Measurements from ENCODE around the gene WDR18. TPM values are rescaled to one million over a fixed set of nuclear protein-coding genes. Genes with fewer than 3 reads are reported as not detected.

The WDR18 gene
- total and polyA plus RNA-seq, 2 of the 4 experiments (the other 2 are of a cell fraction) = 37.1 to 56.9 TPM

DNA sequence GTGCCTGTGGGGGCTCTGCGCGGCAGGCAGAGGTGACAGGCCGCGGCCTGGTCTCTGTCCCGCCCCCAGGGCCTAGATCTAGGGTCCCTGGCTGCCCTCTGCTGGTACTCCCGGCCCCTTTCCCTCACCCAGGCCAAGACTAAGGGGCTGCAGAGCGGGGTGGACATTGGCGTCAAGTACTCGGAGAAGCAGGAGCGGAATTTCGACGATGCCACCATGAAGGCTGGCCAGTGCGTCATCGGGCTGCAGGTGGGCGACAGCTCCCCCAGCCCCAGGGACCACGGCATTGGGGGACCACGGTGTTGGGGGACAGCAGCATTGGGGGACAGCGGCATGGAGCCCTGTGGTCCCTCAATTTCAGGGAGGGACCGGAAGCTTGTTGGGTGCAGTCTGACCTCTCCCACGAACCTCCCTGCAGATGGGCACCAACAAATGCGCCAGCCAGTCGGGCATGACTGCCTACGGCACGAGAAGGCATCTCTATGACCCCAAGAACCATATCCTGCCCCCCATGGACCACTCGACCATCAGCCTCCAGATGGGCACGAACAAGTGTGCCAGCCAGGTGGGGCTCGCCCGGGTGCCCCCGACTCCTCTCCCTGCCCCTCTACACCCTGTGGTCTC, 52.0 kb downstream of the WDR18 start:
- Histone ChIP-seq H3K36me3 (ENCODE audit: control insufficient read depth, insufficient read depth, low read length) (peaks cover 52% of the 10 kb centered on the region), H4K91ac (ENCODE audit: insufficient read depth, low read depth, low read length) (no peak overlapping the region), H3K27me3 (ENCODE audit: control insufficient read depth, insufficient read depth, low read length) (no peaks in the 10 kb centered on the region), H3K9ac (ENCODE audit: low read depth, low read length) (no peak overlapping the region), H2BK5ac (ENCODE audit: low read depth, low read length, poor library complexity, severe bottlenecking) (no peak overlapping the region), H3K9me3 (ENCODE audit: control insufficient read depth, insufficient read depth, low read length) (no peaks in the 10 kb centered on the region), H3K4me2 (ENCODE audit: low read depth, low read length) (no peak overlapping the region), H3K56ac (ENCODE audit: extremely low read depth, insufficient read depth, low read length) (no peak overlapping the region), H3K14ac (replicated peaks; ENCODE audit: low read depth, low read length) (no peak overlapping the region), H3K27ac (ENCODE audit: insufficient read depth, low read length) (no peak overlapping the region), H4K5ac (ENCODE audit: low read depth, low read length) (no peak overlapping the region), H3K4ac (ENCODE audit: low read depth, low read length) (no peak overlapping the region), H4K20me1 (ENCODE audit: insufficient read depth, low read length) (peaks cover 73% of the 10 kb centered on the region), H2AFZ (replicated peaks; ENCODE audit: low read length, poor library complexity) (no peak overlapping the region), H3K79me1 (ENCODE audit: low read depth in 1 of 2, low read length in 2 of 2) (peaks cover 11 to 43% of the 10 kb centered on the region in 2 experiments; a peak in 3 of 4 replicates), H3K9me1 (ENCODE audit: insufficient read depth, low read length) (no peaks in the 10 kb centered on the region), H3K23ac (ENCODE audit: low read depth, low read length) (no peak overlapping the region), H2AK9ac (replicated peaks; ENCODE audit: low read depth, low read length, poor library complexity) (no peak overlapping the region), H2BK20ac (ENCODE audit: low read depth, low read length) (no peak overlapping the region), H2AK5ac (ENCODE audit: low read depth, low read length) (no peak overlapping the region), H4K8ac (ENCODE audit: low read depth in 2 of 2, low read length in 2 of 2) (no peak overlapping the region), H2BK120ac (ENCODE audit: low read depth, low read length) (no peak overlapping the region), H3K4me1 (ENCODE audit: control insufficient read depth, insufficient read depth, low read length) (peaks cover 5% of the 10 kb centered on the region; the same call in 1 of the 2 replicates), H2BK15ac (ENCODE audit: low read depth, low read length) (no peak overlapping the region), H3K4me3 (ENCODE audit: insufficient read depth, low read depth, low read length) (no peak overlapping the region), H3K18ac (ENCODE audit: low read depth, low read length) (no peak overlapping the region)
- intact Hi-C loops (cut with micrococcal nuclease) (no loop called here), dilution Hi-C loops (cut with HindIII; ENCODE audit: low sequenced_read_pairs, unreplicated experiment) (no loop called here), in situ Hi-C loops (cut with MboI; ENCODE audit: low sequenced_read_pairs) (no loop called here)
- POLR2A ChIA-PET (ENCODE audit: unreplicated experiment) = no interaction called here
- TF ChIP-seq MAFK (IDR thresholded peaks at IDR 0.05; ENCODE audit: low read depth, low read length) (no peak), MXI1 (IDR thresholded peaks at IDR 0.05; ENCODE audit: borderline replicate concordance, low read depth, low read length) (no peak), RFX5 (IDR thresholded peaks at IDR 0.05; ENCODE audit: low read depth, low read length) (no peak), NFE2L2 (IDR thresholded peaks at IDR 0.05; ENCODE audit: low read depth, low read length) (no peak), POLR2A (IDR thresholded peaks at IDR 0.05; ENCODE audit: low read depth, low read length) (0 out of 2 replicates have a peak, but pooled peaks have one; percentile 11)
- TF ChIP-seq, protein P1, sequence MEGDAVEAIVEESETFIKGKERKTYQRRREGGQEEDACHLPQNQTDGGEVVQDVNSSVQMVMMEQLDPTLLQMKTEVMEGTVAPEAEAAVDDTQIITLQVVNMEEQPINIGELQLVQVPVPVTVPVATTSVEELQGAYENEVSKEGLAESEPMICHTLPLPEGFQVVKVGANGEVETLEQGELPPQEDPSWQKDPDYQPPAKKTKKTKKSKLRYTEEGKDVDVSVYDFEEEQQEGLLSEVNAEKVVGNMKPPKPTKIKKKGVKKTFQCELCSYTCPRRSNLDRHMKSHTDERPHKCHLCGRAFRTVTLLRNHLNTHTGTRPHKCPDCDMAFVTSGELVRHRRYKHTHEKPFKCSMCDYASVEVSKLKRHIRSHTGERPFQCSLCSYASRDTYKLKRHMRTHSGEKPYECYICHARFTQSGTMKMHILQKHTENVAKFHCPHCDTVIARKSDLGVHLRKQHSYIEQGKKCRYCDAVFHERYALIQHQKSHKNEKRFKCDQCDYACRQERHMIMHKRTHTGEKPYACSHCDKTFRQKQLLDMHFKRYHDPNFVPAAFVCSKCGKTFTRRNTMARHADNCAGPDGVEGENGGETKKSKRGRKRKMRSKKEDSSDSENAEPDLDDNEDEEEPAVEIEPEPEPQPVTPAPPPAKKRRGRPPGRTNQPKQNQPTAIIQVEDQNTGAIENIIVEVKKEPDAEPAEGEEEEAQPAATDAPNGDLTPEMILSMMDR (conservative IDR thresholded peaks at IDR 0.05; ENCODE audit: low read depth, low read length) = 0 out of 2 replicates have a peak, but pooled peaks have one; percentile 12
- BruUV-seq (replicated peaks) = no TSS peak
- ATAC-seq (ENCODE audit: low read depth) = no peak
- DNase-seq = no peak
- 92% methylated on average over 17 of the region's 29 CpGs; no CpG with 5 or more reads in 1 of the 2 experiments for WGBS, 2 experiments (ENCODE audit: extremely low coverage in 2 of 2, insufficient read length in 1 of 2)
- CTCF ChIA-PET = no interaction called here
